PC-9 (cell line): ENCODE results near the gene UNC13C. TPM values are rescaled to one million over a fixed set of nuclear protein-coding genes. Genes with fewer than 3 reads are reported as not detected.

Experiments used
- BruUV-seq: library from RNA; stranded (reverse); fragments of 400-500 nt; replicated peaks from 2 replicates; lab custom pipeline; 2021; lab: Mats Ljungman, UMichigan
- CTCF ChIA-PET: fragments of 300-600 bp; sonication (Branson Sonifier 250); formaldehyde crosslinking; loops from one replicate; lab custom pipeline; 2022; ENCODE audit warnings: antibody characterized with exemption; lab: Charles Lee
- POLR2A ChIA-PET: fragments of 300-600 bp; sonication (Branson Sonifier 250); formaldehyde crosslinking; loops from one replicate; lab custom pipeline; 2022; ENCODE audit warnings: antibody characterized with exemption; ENCODE audit not compliant: unreplicated experiment; lab: Charles Lee
- DNase-seq, 2 experiments: peaks; one replicate each; pipeline versions ENCODE4 v3.0.0 to v3.0.0-alpha.2; 2015 to 2022; ENCODE audit warnings: mixed read lengths in 1 of 2
- H2AFZ ChIP-seq: fragments of 200-600 bp; sonication (generic); 2 replicates; pipeline ENCODE4 v1.8.1; 2017; ENCODE audit warnings: antibody characterized with exemption
- H3F3A ChIP-seq: fragments of 200-600 bp; sonication (generic); 2 replicates; pipeline ENCODE4 v1.8.1; 2017; ENCODE audit warnings: antibody characterized with exemption, mild to moderate bottlenecking, low read depth; ENCODE audit not compliant: insufficient read depth
- H3K27ac ChIP-seq: fragments of 200-600 bp; sonication (generic); 2 replicates; pipeline ENCODE4 v1.6.1; 2016; ENCODE audit warnings: mixed run types
- H3K27me3 ChIP-seq: fragments of 200-600 bp; sonication (generic); 2 replicates; pipeline ENCODE4 v1.6.1; 2016; ENCODE audit warnings: low read depth, mixed run types; ENCODE audit not compliant: insufficient read depth
- H3K36me3 ChIP-seq: fragments of 200-600 bp; sonication (generic); 2 replicates; pipeline ENCODE4 v1.6.1; 2016; ENCODE audit warnings: low read depth, mixed run types
- H3K4me1 ChIP-seq: fragments of 200-600 bp; sonication (generic); replicated peaks from 2 replicates; pipeline ENCODE4 v1.6.1; 2016; ENCODE audit warnings: mixed run types; ENCODE audit not compliant: insufficient read depth
- H3K4me2 ChIP-seq: fragments of 200-600 bp; sonication (generic); 2 replicates; pipeline ENCODE4 v1.6.1; 2017; ENCODE audit warnings: mixed run types
- H3K4me3 ChIP-seq: fragments of 200-600 bp; sonication (generic); 2 replicates; pipeline ENCODE4 v1.6.1; 2016; ENCODE audit warnings: mixed run types
- H3K79me2 ChIP-seq: fragments of 200-600 bp; sonication (generic); 2 replicates; pipeline ENCODE4 v1.6.1; 2017; ENCODE audit warnings: low read depth, mixed run types
- H3K9me2 ChIP-seq: fragments of 200-600 bp; sonication (generic); 2 replicates; pipeline ENCODE4 v1.8.1; 2017; ENCODE audit warnings: mild to moderate bottlenecking; ENCODE audit not compliant: insufficient read depth
- H3K9me3 ChIP-seq: fragments of 200-600 bp; sonication (generic); 2 replicates; pipeline ENCODE4 v1.8.1; 2016; ENCODE audit warnings: low read depth; ENCODE audit not compliant: insufficient read depth
- H4K20me1 ChIP-seq: fragments of 200-600 bp; sonication (generic); 2 replicates; pipeline ENCODE4 v1.8.1; 2017; ENCODE audit not compliant: insufficient read depth
- CTCF ChIP-seq: fragments of 200-600 bp; sonication (generic); conservative IDR thresholded peaks from 2 replicates; pipeline ENCODE4 v1.6.1; 2017; ENCODE audit warnings: mixed run types, antibody characterized with exemption, mild to moderate bottlenecking, moderate library complexity
- EZH2 ChIP-seq: fragments of 200-600 bp; sonication (generic); IDR thresholded peaks from 2 replicates; pipeline ENCODE4 v1.8.0; 2017; ENCODE audit warnings: antibody characterized with exemption, low read depth
- intact Hi-C: fragments of 100-400 bp; cut with micrococcal nuclease; formaldehyde crosslinking; loops from one replicate; pipeline ENCODE4 v1.10.0; 2022; ENCODE audit not compliant: unreplicated experiment
- total RNA-seq: library from RNA; stranded (reverse); gene quantifications from 2 replicates; pipeline ENCODE4 v1.2.3, GENCODE V29; 2021

The UNC13C gene
- total RNA-seq, 1 experiment from 2014 or later, result not detected

GRCh38 chr15:54566654-54567053 is 588.4 kb downstream of the UNC13C start:
- Histone ChIP-seq H3K4me3 (no peak overlapping the region), H2AFZ (no peak overlapping the region), H3K36me3 (no peaks in the 10 kb centered on the region), H3K4me2 (no peak overlapping the region), H3K9me3 (no peaks in the 10 kb centered on the region), H3K9me2 (no peaks in the 10 kb centered on the region), H3F3A (no peaks in the 10 kb centered on the region), H3K27me3 (no peaks in the 10 kb centered on the region), H3K4me1 (no peaks in the 10 kb centered on the region), H4K20me1 (no peaks in the 10 kb centered on the region), H3K27ac (no peak overlapping the region), H3K79me2 (no peaks in the 10 kb centered on the region)
- TF ChIP-seq EZH2 (no peak), CTCF (no peak)
- BruUV-seq, result no TSS peak
- DNase-seq, result no peak
- POLR2A ChIA-PET, result no interaction called here
- intact Hi-C loops, result no loop called here
- CTCF ChIA-PET, result no interaction called here

- H3K27me3 ChIP-seq, result no peaks in the 10 kb centered on the region
- no peak for DNase-seq
- H3K36me3 ChIP-seq, result no peaks in the 10 kb centered on the region
- H3K27ac ChIP-seq, result no peak overlapping the region
- H3K9me3 ChIP-seq, result no peaks in the 10 kb centered on the region
- H2AFZ ChIP-seq, result no peak overlapping the region
- POLR2A ChIA-PET, result no interaction called here
- H3K9me2 ChIP-seq, result no peaks in the 10 kb centered on the region
- TF ChIP-seq CTCF, result no peak
- TF ChIP-seq EZH2, result no peak
- H3K79me2 ChIP-seq, result no peaks in the 10 kb centered on the region
- no peak overlapping the region for H3K4me3 ChIP-seq
- H3K4me1 ChIP-seq, result no peaks in the 10 kb centered on the region
- no peaks in the 10 kb centered on the region for H4K20me1 ChIP-seq
- no peak overlapping the region for H3K4me2 ChIP-seq
- BruUV-seq, result no TSS peak
- CTCF ChIA-PET, result no interaction called here
- H3F3A ChIP-seq, result no peaks in the 10 kb centered on the region
- intact Hi-C loops, result no loop called here
Observed at GRCh38 chr15:54567408-54568035, 589.3 kb downstream of the UNC13C start.

DNA sequence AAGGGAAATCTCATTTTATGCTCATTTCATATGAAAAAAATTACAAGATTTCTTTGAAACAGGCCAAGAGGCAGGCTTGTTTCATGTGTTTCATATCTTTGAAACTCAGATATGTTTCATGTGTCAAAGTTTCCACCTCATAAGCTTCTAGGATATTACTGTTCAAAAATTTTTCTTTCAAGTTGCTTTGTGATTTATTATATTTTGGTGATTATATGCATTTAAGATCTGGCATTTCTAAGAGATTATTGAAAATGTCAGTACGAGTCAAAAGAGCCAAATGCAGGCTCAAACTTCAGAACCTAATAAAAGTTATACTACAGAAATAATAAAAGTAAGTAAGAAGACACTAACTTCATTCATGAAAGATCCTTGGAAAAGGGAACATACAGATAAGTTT is 590.1 kb downstream of the UNC13C start:
- BruUV-seq, result no TSS peak
- no peak for TF ChIP-seq CTCF
- TF ChIP-seq EZH2, result no peak

More for the DNA sequence above, 590.1 kb downstream of the UNC13C start:
- CTCF ChIA-PET, result no interaction called here
- H3F3A ChIP-seq, result no peaks in the 10 kb centered on the region
- DNase-seq, result no peak
- H3K79me2 ChIP-seq, result no peaks in the 10 kb centered on the region
- H3K27ac ChIP-seq, result no peak overlapping the region
- H3K4me2 ChIP-seq, result no peak overlapping the region
- intact Hi-C loops, result no loop called here
- H3K9me3 ChIP-seq, result no peaks in the 10 kb centered on the region
- no peaks in the 10 kb centered on the region for H3K4me1 ChIP-seq
- no peaks in the 10 kb centered on the region for H3K36me3 ChIP-seq
- no peaks in the 10 kb centered on the region for H4K20me1 ChIP-seq
- no peak overlapping the region for H3K4me3 ChIP-seq
- no peaks in the 10 kb centered on the region for H3K27me3 ChIP-seq
- no peak overlapping the region for H2AFZ ChIP-seq
- POLR2A ChIA-PET, result no interaction called here
- H3K9me2 ChIP-seq, result no peaks in the 10 kb centered on the region
